GM23338 (cell line): Measurements from ENCODE around the gene IPCEF1. TPM values are rescaled to one million over a fixed set of nuclear protein-coding genes. Genes with fewer than 3 reads are reported as not detected.

ENCODE experiments used
- ATAC-seq: fragments of 200-7000 bp; cut with Tn5 transposase; 3 replicates; pipeline ENCODE4 v1.9.1; 2020
- DNase-seq: peaks from one replicate; pipeline ENCODE4 v3.0.0-alpha.2; 2015; ENCODE audit warnings: low spot score
- H2AFZ ChIP-seq: fragments of 200-600 bp; sonication (generic); 2 replicates; pipeline ENCODE4 v1.8.0; 2016; ENCODE audit warnings: antibody characterized with exemption, mild to moderate bottlenecking, moderate library complexity
- H3F3A ChIP-seq: fragments of 200-600 bp; sonication (generic); replicated peaks from 2 replicates; pipeline ENCODE4 v1.8.0; 2017; ENCODE audit warnings: antibody characterized with exemption, mixed run types, low read depth
- H3K27ac ChIP-seq: fragments of 200-600 bp; sonication (generic); 2 replicates; pipeline ENCODE4 v1.6.1; 2016; ENCODE audit warnings: low read depth
- H3K27me3 ChIP-seq: fragments of 200-600 bp; sonication (generic); 2 replicates; pipeline ENCODE4 v1.8.0; 2016; ENCODE audit warnings: mild to moderate bottlenecking, mixed run types, moderate library complexity; ENCODE audit not compliant: insufficient read depth
- H3K36me3 ChIP-seq: fragments of 200-600 bp; sonication (generic); 2 replicates; pipeline ENCODE4 v1.8.0; 2016; ENCODE audit warnings: mild to moderate bottlenecking; ENCODE audit not compliant: insufficient read depth
- H3K4me1 ChIP-seq: fragments of 200-600 bp; sonication (generic); 2 replicates; pipeline ENCODE4 v1.8.0; 2016; ENCODE audit warnings: mild to moderate bottlenecking, moderate library complexity; ENCODE audit not compliant: insufficient read depth
- H3K4me2 ChIP-seq: fragments of 200-600 bp; sonication (generic); 2 replicates; pipeline ENCODE4 v1.7.1; 2017; ENCODE audit warnings: mixed run types
- H3K4me3 ChIP-seq: fragments of 200-600 bp; sonication (generic); 2 replicates; pipeline ENCODE4 v1.6.1; 2016; ENCODE audit warnings: mixed run types
- H3K79me2 ChIP-seq: fragments of 200-600 bp; sonication (generic); replicated peaks from 2 replicates; pipeline ENCODE4 v1.8.0; 2017; ENCODE audit warnings: mild to moderate bottlenecking; ENCODE audit not compliant: insufficient read depth
- H3K9me2 ChIP-seq: fragments of 200-600 bp; sonication (generic); 2 replicates; pipeline ENCODE4 v1.8.0; 2017; ENCODE audit not compliant: insufficient read depth
- H4K20me1 ChIP-seq: fragments of 200-600 bp; sonication (generic); replicated peaks from 2 replicates; pipeline ENCODE4 v1.8.0; 2017; ENCODE audit warnings: mild to moderate bottlenecking; ENCODE audit not compliant: insufficient read depth
- H3K27ac Mint-ChIP-seq: 2 replicates; pipeline ENCODE4 v1.8.0; 2020; ENCODE audit warnings: inconsistent platforms, mild to moderate bottlenecking, moderate library complexity, mixed read lengths
- H3K27me3 Mint-ChIP-seq: 3 replicates; pipeline ENCODE4 v1.8.0; 2022; ENCODE audit warnings: low read depth, mild to moderate bottlenecking, moderate library complexity, mixed read lengths, inconsistent platforms; ENCODE audit not compliant: insufficient read depth, poor library complexity
- H3K36me3 Mint-ChIP-seq: 3 replicates; pipeline ENCODE4 v1.8.0; 2021; ENCODE audit warnings: low read depth, mild to moderate bottlenecking, inconsistent platforms, moderate library complexity, mixed read lengths
- H3K4me1 Mint-ChIP-seq: 3 replicates; pipeline ENCODE4 v1.8.0; 2020; ENCODE audit warnings: mild to moderate bottlenecking, inconsistent platforms, mixed read lengths
- H3K4me3 Mint-ChIP-seq: 3 replicates; pipeline ENCODE4 v1.8.0; 2021; ENCODE audit warnings: moderate library complexity, mild to moderate bottlenecking, inconsistent platforms, mixed read lengths
- H3K9me3 Mint-ChIP-seq: 3 replicates; pipeline ENCODE4 v1.8.0; 2020; ENCODE audit warnings: moderate library complexity, mild to moderate bottlenecking, inconsistent platforms, mixed read lengths
- CREB1 ChIP-seq: fragments of 250-450 bp; sonication (Bioruptor Pico); IDR thresholded peaks from 2 replicates; pipeline ENCODE4 v1.5.0; 2020; ENCODE audit warnings: low read depth, mild to moderate bottlenecking, moderate library complexity
- EZH2 ChIP-seq: fragments of 200-600 bp; sonication (generic); IDR thresholded peaks from one replicate; pipeline ENCODE4 v1.8.0; 2017; ENCODE audit warnings: antibody characterized with exemption, mild to moderate bottlenecking, low read depth; ENCODE audit not compliant: unreplicated experiment
- EZH2phosphoT487 ChIP-seq: fragments of 200-600 bp; sonication (generic); IDR thresholded peaks from one replicate; pipeline ENCODE4 v1.8.1; 2018; ENCODE audit warnings: antibody characterized with exemption; ENCODE audit not compliant: unreplicated experiment
- JUNB ChIP-seq: IDR thresholded peaks from one replicate; pipeline ENCODE4 v1.6.1; 2016; ENCODE audit warnings: antibody characterized with exemption; ENCODE audit not compliant: unreplicated experiment
- NANOG ChIP-seq: IDR thresholded peaks from 2 replicates; pipeline ENCODE4 v1.6.1; 2016; ENCODE audit warnings: antibody characterized with exemption, borderline replicate concordance
- POLR2AphosphoS5 ChIP-seq: IDR thresholded peaks from 2 replicates; pipeline ENCODE4 v1.6.1; 2016; ENCODE audit warnings: antibody characterized with exemption, low read depth
- STAT1 ChIP-seq: IDR thresholded peaks from one replicate; pipeline ENCODE4 v1.6.1; 2016; ENCODE audit warnings: antibody characterized with exemption; ENCODE audit not compliant: unreplicated experiment
- ZNF114 ChIP-seq: fragments of 250-450 bp; sonication (Bioruptor Pico); IDR thresholded peaks from 2 replicates; pipeline ENCODE4 v1.5.0; 2020; ENCODE audit warnings: mild to moderate bottlenecking, moderate library complexity
- ZNF331 ChIP-seq: fragments of 250-450 bp; sonication (Bioruptor Pico); IDR thresholded peaks from 2 replicates; pipeline ENCODE4 v1.5.0; 2020; ENCODE audit warnings: low read depth, mild to moderate bottlenecking, moderate library complexity
- polyA plus RNA-seq: library from polyadenylated mRNA; unstranded; fragments of >200 nt; fragmentation: Nextera tagmentation; extraction: Ambion mirVana; gene quantifications from 2 replicates; pipeline ENCODE4 v1.2.1, GENCODE V29; 2016
- total RNA-seq: library from RNA; depleted of rRNA; stranded (reverse); fragments of >200 nt; shearing (Covaris generic); gene quantifications from 2 replicates; pipeline ENCODE4 v1.2.3, GENCODE V29; 2014
- TF ChIP-seq, protein P1 (sequence below): IDR thresholded peaks from one replicate; pipeline ENCODE4 v1.6.1; 2018; ENCODE audit warnings: antibody characterized with exemption; ENCODE audit not compliant: unreplicated experiment
- TF ChIP-seq, protein P2 (sequence below), 2 experiments: fragments of 200-600 bp in 1 of 2; sonication (generic) in 1 of 2; conservative IDR thresholded peaks; 2 replicates each; pipeline versions ENCODE4 v1.5.1 to v1.6.1; 2016 to 2017; ENCODE audit warnings: antibody characterized with exemption in 2 of 2, low read depth in 2 of 2, mild to moderate bottlenecking in 2 of 2, moderate library complexity in 1 of 2
- TF ChIP-seq, protein P3 (sequence below): IDR thresholded peaks from 2 replicates; pipeline ENCODE4 v1.6.1; 2016; ENCODE audit warnings: antibody characterized with exemption
- TF ChIP-seq, protein P4 (sequence below): fragments of 250-450 bp; sonication (Bioruptor Pico); IDR thresholded peaks from 2 replicates; pipeline ENCODE4 v1.5.0; 2020; ENCODE audit warnings: mild to moderate bottlenecking, moderate library complexity

Gene IPCEF1
- total and polyA plus RNA-seq, 2 experiments from 2014 or later, result 0.15 to 1.8 TPM

DNA sequence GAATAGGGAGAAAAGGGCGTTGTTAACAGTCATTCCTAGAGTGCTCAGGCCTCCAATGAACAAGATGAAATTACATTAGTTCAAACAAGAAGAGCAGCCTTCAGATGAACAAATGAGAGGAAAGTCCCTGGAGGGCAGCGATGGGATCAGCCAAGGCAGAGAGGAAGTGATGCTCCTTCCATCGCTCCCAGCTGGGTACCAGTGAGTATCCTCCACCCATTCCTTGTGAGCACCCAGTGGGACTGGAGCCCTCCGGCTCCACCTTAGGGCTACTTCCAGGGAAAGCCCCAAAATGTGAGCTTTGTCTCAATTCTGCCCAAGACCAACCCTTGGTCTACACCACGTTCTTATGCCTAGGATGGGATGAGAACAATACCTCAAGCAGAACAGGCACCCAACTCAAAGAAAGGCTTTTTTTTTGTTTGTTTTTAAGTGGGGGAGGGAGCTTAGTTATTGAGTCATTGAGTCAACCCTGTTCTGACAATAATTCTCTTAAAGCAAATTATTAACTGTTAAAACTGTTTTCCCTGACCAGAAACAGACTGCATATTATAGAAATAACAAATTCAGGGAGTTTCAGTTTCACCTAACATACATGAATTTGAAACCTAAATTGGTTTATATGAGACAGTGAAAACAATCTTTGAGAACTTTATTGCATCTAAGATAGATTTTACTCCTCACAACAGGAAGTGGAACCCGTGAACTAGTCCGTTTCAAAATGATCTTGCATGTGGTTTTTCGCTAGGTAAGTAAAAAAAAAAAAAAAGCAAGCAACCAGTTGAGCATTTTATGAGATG is 106.9 kb downstream of the IPCEF1 start:
- Mint-ChIP-seq H3K9me3 (no peaks in the 10 kb centered on the region), H3K36me3 (no peaks in the 10 kb centered on the region), H3K4me3 (no peak overlapping the region), H3K27ac (no peak overlapping the region), H3K4me1 (peaks cover 42% of the 10 kb centered on the region), H3K27me3 (no peaks in the 10 kb centered on the region)
- Histone ChIP-seq H3K4me1 (peaks cover 32% of the 10 kb centered on the region), H3K27me3 (no peaks in the 10 kb centered on the region), H4K20me1 (no peaks in the 10 kb centered on the region), H3F3A (no peaks in the 10 kb centered on the region), H2AFZ (no peak overlapping the region), H3K79me2 (no peaks in the 10 kb centered on the region), H3K27ac (no peak overlapping the region), H3K4me3 (no peak overlapping the region), H3K4me2 (no peak overlapping the region), H3K36me3 (no peaks in the 10 kb centered on the region), H3K9me2 (no peaks in the 10 kb centered on the region)
- ATAC-seq (no peak), DNase-seq (no peak)
- TF ChIP-seq POLR2AphosphoS5 (no peak), STAT1 (no peak), JUNB (no peak), CREB1 (CRISPR knock-in tag) (no peak), EZH2phosphoT487 (no peak), EZH2 (no peak), ZNF114 (CRISPR knock-in tag) (no peak), ZNF331 (no peak), NANOG (no peak)
- TF ChIP-seq, protein P1, sequence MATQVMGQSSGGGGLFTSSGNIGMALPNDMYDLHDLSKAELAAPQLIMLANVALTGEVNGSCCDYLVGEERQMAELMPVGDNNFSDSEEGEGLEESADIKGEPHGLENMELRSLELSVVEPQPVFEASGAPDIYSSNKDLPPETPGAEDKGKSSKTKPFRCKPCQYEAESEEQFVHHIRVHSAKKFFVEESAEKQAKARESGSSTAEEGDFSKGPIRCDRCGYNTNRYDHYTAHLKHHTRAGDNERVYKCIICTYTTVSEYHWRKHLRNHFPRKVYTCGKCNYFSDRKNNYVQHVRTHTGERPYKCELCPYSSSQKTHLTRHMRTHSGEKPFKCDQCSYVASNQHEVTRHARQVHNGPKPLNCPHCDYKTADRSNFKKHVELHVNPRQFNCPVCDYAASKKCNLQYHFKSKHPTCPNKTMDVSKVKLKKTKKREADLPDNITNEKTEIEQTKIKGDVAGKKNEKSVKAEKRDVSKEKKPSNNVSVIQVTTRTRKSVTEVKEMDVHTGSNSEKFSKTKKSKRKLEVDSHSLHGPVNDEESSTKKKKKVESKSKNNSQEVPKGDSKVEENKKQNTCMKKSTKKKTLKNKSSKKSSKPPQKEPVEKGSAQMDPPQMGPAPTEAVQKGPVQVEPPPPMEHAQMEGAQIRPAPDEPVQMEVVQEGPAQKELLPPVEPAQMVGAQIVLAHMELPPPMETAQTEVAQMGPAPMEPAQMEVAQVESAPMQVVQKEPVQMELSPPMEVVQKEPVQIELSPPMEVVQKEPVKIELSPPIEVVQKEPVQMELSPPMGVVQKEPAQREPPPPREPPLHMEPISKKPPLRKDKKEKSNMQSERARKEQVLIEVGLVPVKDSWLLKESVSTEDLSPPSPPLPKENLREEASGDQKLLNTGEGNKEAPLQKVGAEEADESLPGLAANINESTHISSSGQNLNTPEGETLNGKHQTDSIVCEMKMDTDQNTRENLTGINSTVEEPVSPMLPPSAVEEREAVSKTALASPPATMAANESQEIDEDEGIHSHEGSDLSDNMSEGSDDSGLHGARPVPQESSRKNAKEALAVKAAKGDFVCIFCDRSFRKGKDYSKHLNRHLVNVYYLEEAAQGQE, result no peak
- TF ChIP-seq, protein P2, sequence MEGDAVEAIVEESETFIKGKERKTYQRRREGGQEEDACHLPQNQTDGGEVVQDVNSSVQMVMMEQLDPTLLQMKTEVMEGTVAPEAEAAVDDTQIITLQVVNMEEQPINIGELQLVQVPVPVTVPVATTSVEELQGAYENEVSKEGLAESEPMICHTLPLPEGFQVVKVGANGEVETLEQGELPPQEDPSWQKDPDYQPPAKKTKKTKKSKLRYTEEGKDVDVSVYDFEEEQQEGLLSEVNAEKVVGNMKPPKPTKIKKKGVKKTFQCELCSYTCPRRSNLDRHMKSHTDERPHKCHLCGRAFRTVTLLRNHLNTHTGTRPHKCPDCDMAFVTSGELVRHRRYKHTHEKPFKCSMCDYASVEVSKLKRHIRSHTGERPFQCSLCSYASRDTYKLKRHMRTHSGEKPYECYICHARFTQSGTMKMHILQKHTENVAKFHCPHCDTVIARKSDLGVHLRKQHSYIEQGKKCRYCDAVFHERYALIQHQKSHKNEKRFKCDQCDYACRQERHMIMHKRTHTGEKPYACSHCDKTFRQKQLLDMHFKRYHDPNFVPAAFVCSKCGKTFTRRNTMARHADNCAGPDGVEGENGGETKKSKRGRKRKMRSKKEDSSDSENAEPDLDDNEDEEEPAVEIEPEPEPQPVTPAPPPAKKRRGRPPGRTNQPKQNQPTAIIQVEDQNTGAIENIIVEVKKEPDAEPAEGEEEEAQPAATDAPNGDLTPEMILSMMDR (conservative IDR thresholded peaks at IDR 0.05; ENCODE audit: low read depth in 2 of 2), result no peak
- TF ChIP-seq, protein P3, sequence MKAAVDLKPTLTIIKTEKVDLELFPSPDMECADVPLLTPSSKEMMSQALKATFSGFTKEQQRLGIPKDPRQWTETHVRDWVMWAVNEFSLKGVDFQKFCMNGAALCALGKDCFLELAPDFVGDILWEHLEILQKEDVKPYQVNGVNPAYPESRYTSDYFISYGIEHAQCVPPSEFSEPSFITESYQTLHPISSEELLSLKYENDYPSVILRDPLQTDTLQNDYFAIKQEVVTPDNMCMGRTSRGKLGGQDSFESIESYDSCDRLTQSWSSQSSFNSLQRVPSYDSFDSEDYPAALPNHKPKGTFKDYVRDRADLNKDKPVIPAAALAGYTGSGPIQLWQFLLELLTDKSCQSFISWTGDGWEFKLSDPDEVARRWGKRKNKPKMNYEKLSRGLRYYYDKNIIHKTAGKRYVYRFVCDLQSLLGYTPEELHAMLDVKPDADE, result no peak
- TF ChIP-seq, protein P4, sequence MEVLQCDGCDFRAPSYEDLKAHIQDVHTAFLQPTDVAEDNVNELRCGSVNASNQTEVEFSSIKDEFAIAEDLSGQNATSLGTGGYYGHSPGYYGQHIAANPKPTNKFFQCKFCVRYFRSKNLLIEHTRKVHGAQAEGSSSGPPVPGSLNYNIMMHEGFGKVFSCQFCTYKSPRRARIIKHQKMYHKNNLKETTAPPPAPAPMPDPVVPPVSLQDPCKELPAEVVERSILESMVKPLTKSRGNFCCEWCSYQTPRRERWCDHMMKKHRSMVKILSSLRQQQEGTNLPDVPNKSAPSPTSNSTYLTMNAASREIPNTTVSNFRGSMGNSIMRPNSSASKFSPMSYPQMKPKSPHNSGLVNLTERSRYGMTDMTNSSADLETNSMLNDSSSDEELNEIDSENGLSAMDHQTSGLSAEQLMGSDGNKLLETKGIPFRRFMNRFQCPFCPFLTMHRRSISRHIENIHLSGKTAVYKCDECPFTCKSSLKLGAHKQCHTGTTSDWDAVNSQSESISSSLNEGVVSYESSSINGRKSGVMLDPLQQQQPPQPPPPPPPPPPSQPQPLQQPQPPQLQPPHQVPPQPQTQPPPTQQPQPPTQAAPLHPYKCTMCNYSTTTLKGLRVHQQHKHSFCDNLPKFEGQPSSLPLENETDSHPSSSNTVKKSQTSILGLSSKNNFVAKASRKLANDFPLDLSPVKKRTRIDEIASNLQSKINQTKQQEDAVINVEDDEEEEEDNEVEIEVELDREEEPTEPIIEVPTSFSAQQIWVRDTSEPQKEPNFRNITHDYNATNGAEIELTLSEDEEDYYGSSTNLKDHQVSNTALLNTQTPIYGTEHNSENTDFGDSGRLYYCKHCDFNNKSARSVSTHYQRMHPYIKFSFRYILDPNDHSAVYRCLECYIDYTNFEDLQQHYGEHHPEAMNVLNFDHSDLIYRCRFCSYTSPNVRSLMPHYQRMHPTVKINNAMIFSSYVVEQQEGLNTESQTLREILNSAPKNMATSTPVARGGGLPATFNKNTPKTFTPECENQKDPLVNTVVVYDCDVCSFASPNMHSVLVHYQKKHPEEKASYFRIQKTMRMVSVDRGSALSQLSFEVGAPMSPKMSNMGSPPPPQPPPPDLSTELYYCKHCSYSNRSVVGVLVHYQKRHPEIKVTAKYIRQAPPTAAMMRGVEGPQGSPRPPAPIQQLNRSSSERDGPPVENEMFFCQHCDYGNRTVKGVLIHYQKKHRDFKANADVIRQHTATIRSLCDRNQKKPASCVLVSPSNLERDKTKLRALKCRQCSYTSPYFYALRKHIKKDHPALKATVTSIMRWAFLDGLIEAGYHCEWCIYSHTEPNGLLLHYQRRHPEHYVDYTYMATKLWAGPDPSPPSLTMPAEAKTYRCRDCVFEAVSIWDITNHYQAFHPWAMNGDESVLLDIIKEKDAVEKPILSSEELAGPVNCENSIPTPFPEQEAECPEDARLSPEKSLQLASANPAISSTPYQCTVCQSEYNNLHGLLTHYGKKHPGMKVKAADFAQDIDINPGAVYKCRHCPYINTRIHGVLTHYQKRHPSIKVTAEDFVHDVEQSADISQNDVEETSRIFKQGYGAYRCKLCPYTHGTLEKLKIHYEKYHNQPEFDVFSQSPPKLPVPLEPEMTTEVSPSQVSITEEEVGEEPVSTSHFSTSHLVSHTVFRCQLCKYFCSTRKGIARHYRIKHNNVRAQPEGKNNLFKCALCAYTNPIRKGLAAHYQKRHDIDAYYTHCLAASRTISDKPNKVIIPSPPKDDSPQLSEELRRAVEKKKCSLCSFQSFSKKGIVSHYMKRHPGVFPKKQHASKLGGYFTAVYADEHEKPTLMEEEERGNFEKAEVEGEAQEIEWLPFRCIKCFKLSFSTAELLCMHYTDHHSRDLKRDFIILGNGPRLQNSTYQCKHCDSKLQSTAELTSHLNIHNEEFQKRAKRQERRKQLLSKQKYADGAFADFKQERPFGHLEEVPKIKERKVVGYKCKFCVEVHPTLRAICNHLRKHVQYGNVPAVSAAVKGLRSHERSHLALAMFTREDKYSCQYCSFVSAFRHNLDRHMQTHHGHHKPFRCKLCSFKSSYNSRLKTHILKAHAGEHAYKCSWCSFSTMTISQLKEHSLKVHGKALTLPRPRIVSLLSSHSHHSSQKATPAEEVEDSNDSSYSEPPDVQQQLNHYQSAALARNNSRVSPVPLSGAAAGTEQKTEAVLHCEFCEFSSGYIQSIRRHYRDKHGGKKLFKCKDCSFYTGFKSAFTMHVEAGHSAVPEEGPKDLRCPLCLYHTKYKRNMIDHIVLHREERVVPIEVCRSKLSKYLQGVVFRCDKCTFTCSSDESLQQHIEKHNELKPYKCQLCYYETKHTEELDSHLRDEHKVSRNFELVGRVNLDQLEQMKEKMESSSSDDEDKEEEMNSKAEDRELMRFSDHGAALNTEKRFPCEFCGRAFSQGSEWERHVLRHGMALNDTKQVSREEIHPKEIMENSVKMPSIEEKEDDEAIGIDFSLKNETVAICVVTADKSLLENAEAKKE (CRISPR knock-in tag), result no peak
